CD4-positive, alpha-beta memory T cell (primary cell): ENCODE data around the gene HMOX1. TPM values are rescaled to one million over a fixed set of nuclear protein-coding genes. Genes with fewer than 3 reads are reported as not detected.

Experiments used
- CTCF ChIA-PET: fragments of 350-600 bp; sonication (Branson Sonifier 250); formaldehyde crosslinking; loops from one replicate; lab custom pipeline; 2021; ENCODE audit warnings: inconsistent platforms; ENCODE audit not compliant: partially characterized antibody; lab: Charles Lee
- POLR2A ChIA-PET: fragments of 350-600 bp; sonication (Branson Sonifier 250); formaldehyde crosslinking; loops from one replicate; lab custom pipeline; 2021; ENCODE audit not compliant: partially characterized antibody; lab: Charles Lee
- DNase-seq, 5 donors: peaks; one replicate each; pipeline versions ENCODE4 v3.0.0 to v3.0.0-alpha.2; 2020 to 2022; ENCODE audit warnings: mixed read lengths in 1 of 5
- H3K27ac ChIP-seq: one replicate; pipeline ENCODE4 v1.7.0; 2013; ENCODE audit warnings: low read depth, low read length
- H3K27me3 ChIP-seq: 2 replicates; pipeline ENCODE4 v1.7.0; 2013; ENCODE audit warnings: mild to moderate bottlenecking, low read length, moderate library complexity; ENCODE audit not compliant: insufficient read depth
- H3K36me3 ChIP-seq: 2 replicates; pipeline ENCODE4 v1.7.0; 2013; ENCODE audit warnings: mild to moderate bottlenecking, low read length, moderate library complexity; ENCODE audit not compliant: insufficient read depth
- H3K4me1 ChIP-seq: 2 replicates; pipeline ENCODE4 v1.7.0; 2013; ENCODE audit warnings: mild to moderate bottlenecking, low read length, moderate library complexity; ENCODE audit not compliant: insufficient read depth
- H3K4me3 ChIP-seq, 2 donors: one replicate each; pipeline ENCODE4 v1.7.0; 2013; ENCODE audit warnings: low read length in 2 of 2, mild to moderate bottlenecking in 1 of 2
- H3K9me3 ChIP-seq, 2 donors: one replicate each; pipeline ENCODE4 v1.7.0; 2013; ENCODE audit warnings: low read length in 2 of 2, control low read depth in 1 of 2; ENCODE audit not compliant: control insufficient read depth in 1 of 2
- H3K27ac Mint-ChIP-seq, 7 donors: one replicate each; pipeline ENCODE4 v1.8.0; 2020 to 2021; ENCODE audit warnings: mixed read lengths in 7 of 7, mild to moderate bottlenecking in 6 of 7, inconsistent platforms in 3 of 7, moderate library complexity in 3 of 7
- H3K27me3 Mint-ChIP-seq, 2 donors: one replicate each; pipeline ENCODE4 v1.8.0; 2020 to 2021; ENCODE audit warnings: mixed read lengths in 2 of 2
- H3K36me3 Mint-ChIP-seq, 2 donors: one replicate each; pipeline ENCODE4 v1.8.0; 2020 to 2021; ENCODE audit warnings: mixed read lengths in 2 of 2, inconsistent platforms in 1 of 2, mild to moderate bottlenecking in 1 of 2
- H3K4me1 Mint-ChIP-seq, 4 donors: one replicate each; pipeline ENCODE4 v1.8.0; 2020 to 2021; ENCODE audit warnings: mixed read lengths in 4 of 4, mild to moderate bottlenecking in 1 of 4
- H3K4me3 Mint-ChIP-seq, 8 donors: one replicate each; pipeline ENCODE4 v1.8.0; 2020 to 2021; ENCODE audit warnings: mixed read lengths in 8 of 8, mild to moderate bottlenecking in 7 of 8, moderate library complexity in 6 of 8, inconsistent platforms in 3 of 8
- H3K9me3 Mint-ChIP-seq, 8 donors: one replicate each; pipeline ENCODE4 v1.8.0; 2020 to 2021; ENCODE audit warnings: mixed read lengths in 8 of 8, mild to moderate bottlenecking in 5 of 8, inconsistent platforms in 3 of 8, moderate library complexity in 1 of 8
- intact Hi-C: fragments of 100-400 bp; cut with micrococcal nuclease; formaldehyde crosslinking; loops from one replicate; pipeline ENCODE4 v1.15.1; 2023
- polyA plus RNA-seq, 2 donors: library from polyadenylated mRNA; unstranded; fragments of 300-500 nt; fragmentation: Illumina TruSeq; gene quantifications; one replicate each; pipeline ENCODE4 v1.2.3, GENCODE V29; 2021
- total RNA-seq, 2 experiments: library from RNA; stranded (reverse); gene quantifications; one replicate each; pipeline ENCODE4 v1.2.3, GENCODE V29; 2021

The HMOX1 gene
- total and polyA plus RNA-seq, 4 experiments from 2014 or later: 0.20 to 8.3 (median 7.7) TPM; not detected in 1

- H3K4me3 Mint-ChIP-seq: no peak overlapping the region
- H3K27ac Mint-ChIP-seq: peak overlapping the region in 1 of 7 donors; percentile 63
- POLR2A ChIA-PET: no interaction called here
- Histone ChIP-seq H3K36me3 (peaks cover 31% of the 10 kb centered on the region), H3K4me1 (peaks cover 22% of the 10 kb centered on the region), H3K27ac (no peak overlapping the region), H3K27me3 (no peaks in the 10 kb centered on the region), H3K9me3 (no peaks in the 10 kb centered on the region), H3K4me3 (no peak overlapping the region)
- no peak for DNase-seq
- H3K36me3 Mint-ChIP-seq: peaks cover 50 to 61% of the 10 kb centered on the region in 2 donors
- no peaks in the 10 kb centered on the region for H3K27me3 Mint-ChIP-seq
- H3K4me1 Mint-ChIP-seq: peaks cover 11 to 33% (median 21%) of the 10 kb centered on the region in 4 donors
- H3K9me3 Mint-ChIP-seq: no peaks in the 10 kb centered on the region
- CTCF ChIA-PET: interaction anchor here (1.2 to 1.5 kb wide), 2 partner anchors 52 to 180 kb away, joined by 3 read pairs; no protein-coding TSS in a partner anchor
- intact Hi-C loops: no loop called here
These were observed 22.5 kb downstream of the HMOX1 start for GRCh38 chr22:35403356-35403755.

- ChIA-PET POLR2A (no interaction called here), CTCF (interaction anchor here (1.2 to 1.5 kb wide), 2 partner anchors 53 to 179 kb away, joined by 3 read pairs; no protein-coding TSS in a partner anchor)
- no peak overlapping the region for H3K4me3 ChIP-seq
- Mint-ChIP-seq H3K4me1 (peaks cover 11 to 28% (median 21%) of the 10 kb centered on the region in 4 donors), H3K36me3 (peaks cover 53 to 65% of the 10 kb centered on the region in 2 donors), H3K9me3 (no peaks in the 10 kb centered on the region), H3K27me3 (no peaks in the 10 kb centered on the region), H3K27ac (peak overlapping the region in 1 of 7 donors; percentile 61), H3K4me3 (no peak overlapping the region)
- DNase-seq: no peak
- H3K4me1 ChIP-seq: peaks cover 19% of the 10 kb centered on the region
- intact Hi-C loops: no loop called here
- no peak overlapping the region for H3K27ac ChIP-seq
- no peaks in the 10 kb centered on the region for H3K27me3 ChIP-seq
- H3K9me3 ChIP-seq: no peaks in the 10 kb centered on the region
- H3K36me3 ChIP-seq: peaks cover 36% of the 10 kb centered on the region
These were observed 23.3 kb downstream of the HMOX1 start for GRCh38 chr22:35404176-35404575.

GRCh38 chr22:35406443-35406842 is 25.5 kb downstream of the HMOX1 start:
- ChIA-PET POLR2A (no interaction called here), CTCF (no interaction called here)
- DNase-seq: no peak
- no peaks in the 10 kb centered on the region for H3K27me3 Mint-ChIP-seq
- intact Hi-C loops: no loop called here
- H3K9me3 Mint-ChIP-seq: no peaks in the 10 kb centered on the region
- Histone ChIP-seq H3K4me1 (peaks cover 2% of the 10 kb centered on the region), H3K36me3 (peaks cover 55% of the 10 kb centered on the region), H3K4me3 (no peak overlapping the region), H3K9me3 (no peaks in the 10 kb centered on the region), H3K27me3 (no peaks in the 10 kb centered on the region), H3K27ac (no peak overlapping the region)
- H3K36me3 Mint-ChIP-seq: peaks cover 60 to 77% of the 10 kb centered on the region in 2 donors
- H3K27ac Mint-ChIP-seq: no peak overlapping the region
- H3K4me3 Mint-ChIP-seq: no peak overlapping the region
- peaks cover 5 to 11% (median 9%) of the 10 kb centered on the region in 4 donors for H3K4me1 Mint-ChIP-seq

- H3K36me3 Mint-ChIP-seq: peaks cover 66 to 81% of the 10 kb centered on the region in 2 donors
- no peaks in the 10 kb centered on the region for H3K27me3 Mint-ChIP-seq
- ChIA-PET POLR2A (interaction anchor here (0.8 kb wide), 1 partner anchor 8 kb away, joined by 3 read pairs; no protein-coding TSS in a partner anchor), CTCF (no interaction called here)
- no peaks in the 10 kb centered on the region for H3K9me3 Mint-ChIP-seq
- intact Hi-C loops: no loop called here
- no peaks in the 10 kb centered on the region for H3K27me3 ChIP-seq
- H3K4me3 Mint-ChIP-seq: no peak overlapping the region
- no peak for DNase-seq
- H3K4me1 ChIP-seq: no peaks in the 10 kb centered on the region
- no peak overlapping the region for H3K4me3 ChIP-seq
- H3K36me3 ChIP-seq: peaks cover 63% of the 10 kb centered on the region
- no peak overlapping the region for H3K27ac ChIP-seq
- H3K4me1 Mint-ChIP-seq: peaks cover 3 to 7% (median 5%) of the 10 kb centered on the region in 4 donors
- H3K27ac Mint-ChIP-seq: no peak overlapping the region
- H3K9me3 ChIP-seq: no peaks in the 10 kb centered on the region
These were observed 26.5 kb downstream of the HMOX1 start for GRCh38 chr22:35407362-35407761.

GRCh38 chr22:35409783-35410662 is 29.1 kb downstream of the HMOX1 start:
- H3K9me3 Mint-ChIP-seq: no peaks in the 10 kb centered on the region
- Histone ChIP-seq H3K36me3 (peaks cover 66% of the 10 kb centered on the region), H3K4me3 (no peak overlapping the region), H3K27ac (no peak overlapping the region), H3K4me1 (no peaks in the 10 kb centered on the region), H3K27me3 (no peaks in the 10 kb centered on the region), H3K9me3 (no peaks in the 10 kb centered on the region)
- no peak for DNase-seq
- H3K27ac Mint-ChIP-seq: peak overlapping the region in 2 of 7 donors; percentile 3 to 72
- no peaks in the 10 kb centered on the region for H3K27me3 Mint-ChIP-seq
- intact Hi-C loops: no loop called here
- POLR2A ChIA-PET: interaction anchor here (0.9 kb wide), 1 partner anchor 11 kb away, joined by 3 read pairs; no protein-coding TSS in a partner anchor
- H3K4me1 Mint-ChIP-seq: peaks cover 0 to 4% (median 0%) of the 10 kb centered on the region in 4 donors
- CTCF ChIA-PET: interaction anchor here (1.3 to 1.5 kb wide), 2 partner anchors 22 to 59 kb away, joined by 3 to 5 read pairs; no protein-coding TSS in a partner anchor
- peaks cover 58 to 82% of the 10 kb centered on the region in 2 donors for H3K36me3 Mint-ChIP-seq
- no peak overlapping the region for H3K4me3 Mint-ChIP-seq

- Histone ChIP-seq H3K27me3 (no peaks in the 10 kb centered on the region), H3K9me3 (no peaks in the 10 kb centered on the region), H3K27ac (no peak overlapping the region), H3K4me1 (no peaks in the 10 kb centered on the region), H3K36me3 (peaks cover 72% of the 10 kb centered on the region), H3K4me3 (no peak overlapping the region)
- Mint-ChIP-seq H3K4me1 (peaks cover 0 to 4% (median 0%) of the 10 kb centered on the region in 4 donors), H3K27ac (no peak overlapping the region), H3K36me3 (peaks cover 63 to 85% of the 10 kb centered on the region in 2 donors), H3K9me3 (no peaks in the 10 kb centered on the region), H3K4me3 (no peak overlapping the region), H3K27me3 (no peaks in the 10 kb centered on the region)
- DNase-seq: no peak
- ChIA-PET POLR2A (interaction anchor here (0.8 kb wide), 1 partner anchor 12 kb away, joined by 4 read pairs; no protein-coding TSS in a partner anchor), CTCF (interaction anchor here (1.3 to 1.5 kb wide), 2 partner anchors 21 to 59 kb away, joined by 3 to 5 read pairs; no protein-coding TSS in a partner anchor)
- intact Hi-C loops: no loop called here
These were observed 29.8 kb downstream of the HMOX1 start for GRCh38 chr22:35410663-35411034.

- H3K9me3 ChIP-seq: no peaks in the 10 kb centered on the region
- Mint-ChIP-seq H3K9me3 (no peaks in the 10 kb centered on the region), H3K4me3 (no peak overlapping the region), H3K27me3 (no peaks in the 10 kb centered on the region), H3K27ac (peak overlapping the region in 4 of 7 donors; percentile 23 to 66 (median 34)), H3K4me1 (peaks cover 0 to 4% (median 0%) of the 10 kb centered on the region in 4 donors), H3K36me3 (peaks cover 68 to 87% of the 10 kb centered on the region in 2 donors)
- no peaks in the 10 kb centered on the region for H3K4me1 ChIP-seq
- intact Hi-C loops: no loop called here
- H3K27ac ChIP-seq: no peak overlapping the region
- no peak for DNase-seq
- no peaks in the 10 kb centered on the region for H3K27me3 ChIP-seq
- ChIA-PET CTCF (interaction anchor here (0.6 to 1.7 kb wide), 2 partner anchors 9 to 48 kb away, joined by 3 to 4 read pairs; no protein-coding TSS in a partner anchor), POLR2A (interaction anchor here (0.8 kb wide), 1 partner anchor 12 kb away, joined by 4 read pairs; no protein-coding TSS in a partner anchor)
- peaks cover 77% of the 10 kb centered on the region for H3K36me3 ChIP-seq
- H3K4me3 ChIP-seq: no peak overlapping the region
These were observed 30.2 kb downstream of the HMOX1 start for GRCh38 chr22:35411102-35411501.
